HCT116 (cell line): ENCODE data around the gene SLAIN2. TPM values are rescaled to one million over a fixed set of nuclear protein-coding genes. Genes with fewer than 3 reads are reported as not detected.

Experiments
- ATAC-seq: fragments of 200-7000 bp; cut with Tn5 transposase; 2 replicates; pipeline ENCODE4 v1.9.1; 2020; ENCODE audit warnings: mild to moderate bottlenecking, moderate library complexity
- BruUV-seq: library from RNA; stranded (reverse); fragments of 400-500 nt; replicated peaks from 2 replicates; lab custom pipeline; 2021; lab: Mats Ljungman, UMichigan
- CTCF ChIA-PET: fragments of 300-600 bp; sonication (Branson Sonifier 250); formaldehyde crosslinking; loops from one replicate; lab custom pipeline; 2021; ENCODE audit warnings: antibody characterized with exemption; lab: Charles Lee
- POLR2A ChIA-PET: fragments of 300-600, 350-600 bp; sonication (Branson Sonifier 250); formaldehyde crosslinking; loops from one replicate; lab custom pipeline; 2021; ENCODE audit warnings: antibody characterized with exemption; lab: Charles Lee
- RAD21 ChIA-PET, 2 experiments: fragments of 300-600 bp; sonication (Branson Sonifier 250); formaldehyde crosslinking; loops; one replicate each; lab custom pipeline; 2023; ENCODE audit warnings: low total read pairs in 2 of 2; ENCODE audit not compliant: uncharacterized antibody in 2 of 2, unreplicated experiment in 2 of 2, low non-redundant PET in 1 of 2; lab: Charles Lee
- DNase-seq: peaks from one replicate; pipeline ENCODE4 v3.0.0-alpha.2; 2010; ENCODE audit warnings: low read depth, low spot score
- H2AFZ ChIP-seq: fragments of 200-600 bp; shearing (Covaris generic), sonication (generic); 2 replicates; pipeline ENCODE4 v1.6.1; 2017; ENCODE audit warnings: low read depth, mixed run types, mixed read lengths, antibody characterized with exemption, low read length; ENCODE audit not compliant: poor library complexity, severe bottlenecking
- H3K27ac ChIP-seq: 2 replicates; pipeline ENCODE4 v1.5.1; 2012; ENCODE audit warnings: low read depth, low read length
- H3K27me3 ChIP-seq: fragments of 200-600 bp; sonication (generic); 2 replicates; pipeline ENCODE4 v1.6.1; 2016; ENCODE audit warnings: mixed run types, low read length, mixed read lengths; ENCODE audit not compliant: insufficient read depth
- H3K36me3 ChIP-seq, 2 experiments: fragments of 200-500 bp in 1 of 2; fragments of 200-600 bp in 1 of 2; sonication (Bioruptor generic) in 1 of 2; sonication (generic) in 1 of 2; 2 replicates each; pipeline versions ENCODE4 v1.5.1 to v1.6.1; 2014 to 2016; ENCODE audit warnings: low read length in 2 of 2, inconsistent platforms in 1 of 2, mixed read lengths in 1 of 2, mixed run types in 1 of 2; ENCODE audit not compliant: insufficient read depth in 2 of 2, control insufficient read depth in 1 of 2
- H3K4me1 ChIP-seq, 2 experiments: fragments of 200-600 bp in 1 of 2; sonication (generic) in 1 of 2; 2 replicates each; pipeline versions ENCODE4 v1.5.1 to v1.6.1; 2012 to 2017; ENCODE audit warnings: low read length in 2 of 2, inconsistent platforms in 1 of 2, mild to moderate bottlenecking in 1 of 2, mixed read lengths in 1 of 2, mixed run types in 1 of 2, moderate library complexity in 1 of 2; ENCODE audit not compliant: insufficient read depth in 2 of 2, control insufficient read depth in 1 of 2
- H3K4me2 ChIP-seq: fragments of 200-600 bp; sonication (generic); 2 replicates; pipeline ENCODE4 v1.6.1; 2017; ENCODE audit warnings: mixed run types, low read length, mixed read lengths
- H3K4me3 ChIP-seq, 2 experiments: fragments of 200-600 bp in 1 of 2; sonication (generic) in 1 of 2; replicated peaks in 1 of 2; 2 replicates each; pipeline ENCODE4 v1.5.1; 2011 to 2016; ENCODE audit warnings: low read length in 2 of 2, control low read depth in 1 of 2, low read depth in 1 of 2, mild to moderate bottlenecking in 1 of 2, mixed read lengths in 1 of 2, mixed run types in 1 of 2
- H3K79me2 ChIP-seq: fragments of 200-600 bp; sonication (generic); 2 replicates; pipeline ENCODE4 v1.6.1; 2017; ENCODE audit warnings: mild to moderate bottlenecking, mixed run types, low read length, moderate library complexity, mixed read lengths; ENCODE audit not compliant: insufficient read depth
- H3K9ac ChIP-seq: fragments of 200-600 bp; sonication (generic); 2 replicates; pipeline ENCODE4 v1.6.1; 2016; ENCODE audit warnings: low read length, mixed read lengths
- H3K9me2 ChIP-seq: fragments of 200-600 bp; sonication (generic), shearing (Covaris generic); 2 replicates; pipeline ENCODE4 v1.6.1; 2017; ENCODE audit warnings: mixed run types, mild to moderate bottlenecking, moderate library complexity; ENCODE audit not compliant: insufficient read depth
- H3K9me3 ChIP-seq, 2 experiments: fragments of 200-500 bp in 1 of 2; fragments of 200-600 bp in 1 of 2; sonication (Bioruptor generic) in 1 of 2; sonication (generic) in 1 of 2; 2 replicates each; pipeline ENCODE4 v1.6.1; 2014 to 2017; ENCODE audit warnings: low read length in 2 of 2, mixed read lengths in 2 of 2, inconsistent platforms in 1 of 2, low read depth in 1 of 2, mild to moderate bottlenecking in 1 of 2, mixed run types in 1 of 2, moderate library complexity in 1 of 2; ENCODE audit not compliant: control insufficient read depth in 1 of 2, insufficient read depth in 1 of 2
- H4K20me1 ChIP-seq: fragments of 200-600 bp; sonication (generic), shearing (Covaris generic); 2 replicates; pipeline ENCODE4 v1.6.1; 2017; ENCODE audit warnings: mixed run types, mild to moderate bottlenecking, moderate library complexity; ENCODE audit not compliant: insufficient read depth
- ATF3 ChIP-seq: IDR thresholded peaks from 2 replicates; pipeline ENCODE4 v1.6.1; 2012
- CEBPB ChIP-seq: IDR thresholded peaks from 2 replicates; pipeline ENCODE4 v1.6.1; 2012; ENCODE audit warnings: low read depth
- EZH2 ChIP-seq: fragments of 200-600 bp; sonication (generic); IDR thresholded peaks from 2 replicates; pipeline ENCODE4 v1.6.1; 2017; ENCODE audit warnings: antibody characterized with exemption, mixed run types
- JUND ChIP-seq: IDR thresholded peaks from 2 replicates; pipeline ENCODE4 v1.6.1; 2012
- MAX ChIP-seq: IDR thresholded peaks from 2 replicates; pipeline ENCODE4 v1.6.1; 2012
- POLR2AphosphoS5 ChIP-seq: IDR thresholded peaks from 2 replicates; pipeline ENCODE4 v1.6.1; 2011; ENCODE audit warnings: mild to moderate bottlenecking, low read depth, low read length, moderate library complexity
- REST ChIP-seq: IDR thresholded peaks from 2 replicates; pipeline ENCODE4 v1.6.1; 2012; ENCODE audit warnings: low read depth
- SIN3A ChIP-seq: IDR thresholded peaks from 2 replicates; pipeline ENCODE4 v1.6.1; 2012; ENCODE audit warnings: low read depth
- SRF ChIP-seq: IDR thresholded peaks from 2 replicates; pipeline ENCODE4 v1.6.1; 2012; ENCODE audit warnings: low read depth
- YY1 ChIP-seq: IDR thresholded peaks from 2 replicates; pipeline ENCODE4 v1.6.1; 2011; ENCODE audit warnings: low read length, low read depth, moderate library complexity, mild to moderate bottlenecking; ENCODE audit not compliant: insufficient replicate concordance; ENCODE audit errors: extremely low read depth
- ZNF274 ChIP-seq: fragments of 200-500 bp; sonication (Bioruptor generic); IDR thresholded peaks from 2 replicates; pipeline ENCODE4 v1.6.1; 2014; ENCODE audit warnings: mild to moderate bottlenecking, low read depth, low read length, inconsistent platforms
- intact Hi-C: fragments of 100-400 bp; cut with micrococcal nuclease; formaldehyde crosslinking; loops from 2 replicates; pipeline ENCODE4 v1.10.0; 2022
- total RNA-seq: library from RNA; stranded (reverse); gene quantifications from one replicate; pipeline ENCODE4 v1.2.1, GENCODE V29; 2021; ENCODE audit not compliant: unreplicated experiment

SLAIN2 gene
- total RNA-seq, 1 experiment from 2014 or later: 50.3 TPM

GRCh38 chr4:48379587-48380180 is 38.4 kb downstream of the SLAIN2 start:
- TF ChIP-seq SIN3A (no peak), ATF3 (no peak), MAX (no peak), REST (no peak), CEBPB (no peak), EZH2 (no peak), SRF (no peak), YY1 (no peak), POLR2AphosphoS5 (no peak), JUND (no peak), ZNF274 (no peak)
- TF ChIP-seq, all 23 proteins: peak for 0
- no peaks in the 10 kb centered on the region for H3K9me2 ChIP-seq
- H3K27ac ChIP-seq: no peak overlapping the region
- no peaks in the 10 kb centered on the region for H3K27me3 ChIP-seq
- H3K79me2 ChIP-seq: peaks cover 6% of the 10 kb centered on the region; the same call in 1 of the 2 replicates
- CTCF ChIA-PET: no interaction called here
- intact Hi-C loops: no loop called here
- H3K4me2 ChIP-seq: no peak overlapping the region
- no peak overlapping the region for H2AFZ ChIP-seq
- H3K4me1 ChIP-seq: peaks cover 9 to 10% of the 10 kb centered on the region in 2 experiments; a peak in 3 of 4 replicates
- POLR2A ChIA-PET: no interaction called here
- H3K9me3 ChIP-seq: no peaks in the 10 kb centered on the region
- ATAC-seq (no peak), DNase-seq (no peak)
- H4K20me1 ChIP-seq: no peaks in the 10 kb centered on the region
- RAD21 ChIA-PET: no interaction called here
- no peak overlapping the region for H3K4me3 ChIP-seq
- H3K36me3 ChIP-seq: peaks cover 0 to 4% of the 10 kb centered on the region in 2 experiments; a peak in 1 of 4 replicates
- no peak overlapping the region for H3K9ac ChIP-seq
- no TSS peak for BruUV-seq
